GM23338 (cell line): Measurements from ENCODE around the gene ACP3. TPM values are rescaled to one million over a fixed set of nuclear protein-coding genes. Genes with fewer than 3 reads are reported as not detected.

Source experiments
- ATAC-seq: fragments of 200-7000 bp; cut with Tn5 transposase; 3 replicates; pipeline ENCODE4 v1.9.1; 2020
- DNase-seq: peaks from one replicate; pipeline ENCODE4 v3.0.0-alpha.2; 2015; ENCODE audit warnings: low spot score
- H2AFZ ChIP-seq: fragments of 200-600 bp; sonication (generic); 2 replicates; pipeline ENCODE4 v1.8.0; 2016; ENCODE audit warnings: antibody characterized with exemption, mild to moderate bottlenecking, moderate library complexity
- H3F3A ChIP-seq: fragments of 200-600 bp; sonication (generic); replicated peaks from 2 replicates; pipeline ENCODE4 v1.8.0; 2017; ENCODE audit warnings: antibody characterized with exemption, mixed run types, low read depth
- H3K27ac ChIP-seq: fragments of 200-600 bp; sonication (generic); 2 replicates; pipeline ENCODE4 v1.6.1; 2016; ENCODE audit warnings: low read depth
- H3K27me3 ChIP-seq: fragments of 200-600 bp; sonication (generic); 2 replicates; pipeline ENCODE4 v1.8.0; 2016; ENCODE audit warnings: mild to moderate bottlenecking, mixed run types, moderate library complexity; ENCODE audit not compliant: insufficient read depth
- H3K36me3 ChIP-seq: fragments of 200-600 bp; sonication (generic); 2 replicates; pipeline ENCODE4 v1.8.0; 2016; ENCODE audit warnings: mild to moderate bottlenecking; ENCODE audit not compliant: insufficient read depth
- H3K4me1 ChIP-seq: fragments of 200-600 bp; sonication (generic); 2 replicates; pipeline ENCODE4 v1.8.0; 2016; ENCODE audit warnings: mild to moderate bottlenecking, moderate library complexity; ENCODE audit not compliant: insufficient read depth
- H3K4me2 ChIP-seq: fragments of 200-600 bp; sonication (generic); 2 replicates; pipeline ENCODE4 v1.7.1; 2017; ENCODE audit warnings: mixed run types
- H3K4me3 ChIP-seq: fragments of 200-600 bp; sonication (generic); 2 replicates; pipeline ENCODE4 v1.6.1; 2016; ENCODE audit warnings: mixed run types
- H3K79me2 ChIP-seq: fragments of 200-600 bp; sonication (generic); replicated peaks from 2 replicates; pipeline ENCODE4 v1.8.0; 2017; ENCODE audit warnings: mild to moderate bottlenecking; ENCODE audit not compliant: insufficient read depth
- H3K9me2 ChIP-seq: fragments of 200-600 bp; sonication (generic); 2 replicates; pipeline ENCODE4 v1.8.0; 2017; ENCODE audit not compliant: insufficient read depth
- H4K20me1 ChIP-seq: fragments of 200-600 bp; sonication (generic); replicated peaks from 2 replicates; pipeline ENCODE4 v1.8.0; 2017; ENCODE audit warnings: mild to moderate bottlenecking; ENCODE audit not compliant: insufficient read depth
- H3K27ac Mint-ChIP-seq: 2 replicates; pipeline ENCODE4 v1.8.0; 2020; ENCODE audit warnings: inconsistent platforms, mild to moderate bottlenecking, moderate library complexity, mixed read lengths
- H3K27me3 Mint-ChIP-seq: 3 replicates; pipeline ENCODE4 v1.8.0; 2022; ENCODE audit warnings: low read depth, mild to moderate bottlenecking, moderate library complexity, mixed read lengths, inconsistent platforms; ENCODE audit not compliant: insufficient read depth, poor library complexity
- H3K36me3 Mint-ChIP-seq: 3 replicates; pipeline ENCODE4 v1.8.0; 2021; ENCODE audit warnings: low read depth, mild to moderate bottlenecking, inconsistent platforms, moderate library complexity, mixed read lengths
- H3K4me1 Mint-ChIP-seq: 3 replicates; pipeline ENCODE4 v1.8.0; 2020; ENCODE audit warnings: mild to moderate bottlenecking, inconsistent platforms, mixed read lengths
- H3K4me3 Mint-ChIP-seq: 3 replicates; pipeline ENCODE4 v1.8.0; 2021; ENCODE audit warnings: moderate library complexity, mild to moderate bottlenecking, inconsistent platforms, mixed read lengths
- H3K9me3 Mint-ChIP-seq: 3 replicates; pipeline ENCODE4 v1.8.0; 2020; ENCODE audit warnings: moderate library complexity, mild to moderate bottlenecking, inconsistent platforms, mixed read lengths
- CREB1 ChIP-seq: fragments of 250-450 bp; sonication (Bioruptor Pico); IDR thresholded peaks from 2 replicates; pipeline ENCODE4 v1.5.0; 2020; ENCODE audit warnings: low read depth, mild to moderate bottlenecking, moderate library complexity
- CTCF ChIP-seq, 2 experiments: fragments of 200-600 bp in 1 of 2; sonication (generic) in 1 of 2; conservative IDR thresholded peaks; 2 replicates each; pipeline versions ENCODE4 v1.5.1 to v1.6.1; 2016 to 2017; ENCODE audit warnings: antibody characterized with exemption in 2 of 2, low read depth in 2 of 2, mild to moderate bottlenecking in 2 of 2, moderate library complexity in 1 of 2
- ETS1 ChIP-seq: IDR thresholded peaks from 2 replicates; pipeline ENCODE4 v1.6.1; 2016; ENCODE audit warnings: antibody characterized with exemption
- EZH2 ChIP-seq: fragments of 200-600 bp; sonication (generic); IDR thresholded peaks from one replicate; pipeline ENCODE4 v1.8.0; 2017; ENCODE audit warnings: antibody characterized with exemption, mild to moderate bottlenecking, low read depth; ENCODE audit not compliant: unreplicated experiment
- EZH2phosphoT487 ChIP-seq: fragments of 200-600 bp; sonication (generic); IDR thresholded peaks from one replicate; pipeline ENCODE4 v1.8.1; 2018; ENCODE audit warnings: antibody characterized with exemption; ENCODE audit not compliant: unreplicated experiment
- JUNB ChIP-seq: IDR thresholded peaks from one replicate; pipeline ENCODE4 v1.6.1; 2016; ENCODE audit warnings: antibody characterized with exemption; ENCODE audit not compliant: unreplicated experiment
- NANOG ChIP-seq: IDR thresholded peaks from 2 replicates; pipeline ENCODE4 v1.6.1; 2016; ENCODE audit warnings: antibody characterized with exemption, borderline replicate concordance
- POLR2AphosphoS5 ChIP-seq: IDR thresholded peaks from 2 replicates; pipeline ENCODE4 v1.6.1; 2016; ENCODE audit warnings: antibody characterized with exemption, low read depth
- STAT1 ChIP-seq: IDR thresholded peaks from one replicate; pipeline ENCODE4 v1.6.1; 2016; ENCODE audit warnings: antibody characterized with exemption; ENCODE audit not compliant: unreplicated experiment
- ZNF114 ChIP-seq: fragments of 250-450 bp; sonication (Bioruptor Pico); IDR thresholded peaks from 2 replicates; pipeline ENCODE4 v1.5.0; 2020; ENCODE audit warnings: mild to moderate bottlenecking, moderate library complexity
- ZNF331 ChIP-seq: fragments of 250-450 bp; sonication (Bioruptor Pico); IDR thresholded peaks from 2 replicates; pipeline ENCODE4 v1.5.0; 2020; ENCODE audit warnings: low read depth, mild to moderate bottlenecking, moderate library complexity
- ZNF462 ChIP-seq: fragments of 250-450 bp; sonication (Bioruptor Pico); IDR thresholded peaks from 2 replicates; pipeline ENCODE4 v1.5.0; 2020; ENCODE audit warnings: mild to moderate bottlenecking, moderate library complexity
- polyA plus RNA-seq: library from polyadenylated mRNA; unstranded; fragments of >200 nt; fragmentation: Nextera tagmentation; extraction: Ambion mirVana; gene quantifications from 2 replicates; pipeline ENCODE4 v1.2.1, GENCODE V29; 2016
- total RNA-seq: library from RNA; depleted of rRNA; stranded (reverse); fragments of >200 nt; shearing (Covaris generic); gene quantifications from 2 replicates; pipeline ENCODE4 v1.2.3, GENCODE V29; 2014
- TF ChIP-seq, protein P1 (sequence below): IDR thresholded peaks from one replicate; pipeline ENCODE4 v1.6.1; 2018; ENCODE audit warnings: antibody characterized with exemption; ENCODE audit not compliant: unreplicated experiment

ACP3 gene
- total and polyA plus RNA-seq, 2 experiments from 2014 or later, result 1.1 to 3.5 TPM

DNA sequence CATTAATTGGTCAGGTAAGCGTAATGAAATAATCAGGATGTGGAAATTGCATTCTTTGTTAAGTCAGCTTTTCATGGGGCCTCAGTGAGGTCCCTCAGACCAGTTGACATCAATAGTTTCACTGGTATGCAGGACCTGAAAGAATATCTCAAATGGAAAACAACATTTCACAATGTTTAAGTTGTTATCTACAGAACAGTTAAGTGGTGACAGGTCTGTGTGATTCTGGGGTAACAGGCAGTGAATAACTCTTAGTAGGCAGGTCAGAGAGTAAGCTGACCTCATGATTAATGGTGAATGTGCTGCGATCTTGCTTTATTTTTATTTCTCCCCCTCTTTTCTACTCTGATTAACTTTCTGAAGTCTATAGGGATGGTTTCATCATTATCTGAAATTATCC is 28.9 kb upstream of the ACP3 start:
- no peak overlapping the region for H3K4me3 Mint-ChIP-seq
- Histone ChIP-seq H2AFZ (no peak overlapping the region), H3K9me2 (no peaks in the 10 kb centered on the region), H3K4me3 (no peak overlapping the region), H3K36me3 (no peaks in the 10 kb centered on the region), H3K79me2 (no peaks in the 10 kb centered on the region), H3K27me3 (no peaks in the 10 kb centered on the region), H3K4me2 (no peak overlapping the region), H3K27ac (no peak overlapping the region), H3F3A (peaks cover 7% of the 10 kb centered on the region; the same call in 1 of the 2 replicates), H3K4me1 (peaks cover 43% of the 10 kb centered on the region), H4K20me1 (no peaks in the 10 kb centered on the region)
- H3K27me3 Mint-ChIP-seq, result no peaks in the 10 kb centered on the region
- TF ChIP-seq NANOG (no peak), EZH2 (no peak), POLR2AphosphoS5 (no peak), STAT1 (no peak), CREB1 (CRISPR knock-in tag) (no peak), ZNF114 (CRISPR knock-in tag) (no peak), JUNB (no peak), ETS1 (no peak), EZH2phosphoT487 (no peak), ZNF462 (CRISPR knock-in tag) (no peak), ZNF331 (no peak), CTCF (conservative IDR thresholded peaks at IDR 0.05; ENCODE audit: low read depth in 2 of 2) (no peak)
- TF ChIP-seq, protein P1, sequence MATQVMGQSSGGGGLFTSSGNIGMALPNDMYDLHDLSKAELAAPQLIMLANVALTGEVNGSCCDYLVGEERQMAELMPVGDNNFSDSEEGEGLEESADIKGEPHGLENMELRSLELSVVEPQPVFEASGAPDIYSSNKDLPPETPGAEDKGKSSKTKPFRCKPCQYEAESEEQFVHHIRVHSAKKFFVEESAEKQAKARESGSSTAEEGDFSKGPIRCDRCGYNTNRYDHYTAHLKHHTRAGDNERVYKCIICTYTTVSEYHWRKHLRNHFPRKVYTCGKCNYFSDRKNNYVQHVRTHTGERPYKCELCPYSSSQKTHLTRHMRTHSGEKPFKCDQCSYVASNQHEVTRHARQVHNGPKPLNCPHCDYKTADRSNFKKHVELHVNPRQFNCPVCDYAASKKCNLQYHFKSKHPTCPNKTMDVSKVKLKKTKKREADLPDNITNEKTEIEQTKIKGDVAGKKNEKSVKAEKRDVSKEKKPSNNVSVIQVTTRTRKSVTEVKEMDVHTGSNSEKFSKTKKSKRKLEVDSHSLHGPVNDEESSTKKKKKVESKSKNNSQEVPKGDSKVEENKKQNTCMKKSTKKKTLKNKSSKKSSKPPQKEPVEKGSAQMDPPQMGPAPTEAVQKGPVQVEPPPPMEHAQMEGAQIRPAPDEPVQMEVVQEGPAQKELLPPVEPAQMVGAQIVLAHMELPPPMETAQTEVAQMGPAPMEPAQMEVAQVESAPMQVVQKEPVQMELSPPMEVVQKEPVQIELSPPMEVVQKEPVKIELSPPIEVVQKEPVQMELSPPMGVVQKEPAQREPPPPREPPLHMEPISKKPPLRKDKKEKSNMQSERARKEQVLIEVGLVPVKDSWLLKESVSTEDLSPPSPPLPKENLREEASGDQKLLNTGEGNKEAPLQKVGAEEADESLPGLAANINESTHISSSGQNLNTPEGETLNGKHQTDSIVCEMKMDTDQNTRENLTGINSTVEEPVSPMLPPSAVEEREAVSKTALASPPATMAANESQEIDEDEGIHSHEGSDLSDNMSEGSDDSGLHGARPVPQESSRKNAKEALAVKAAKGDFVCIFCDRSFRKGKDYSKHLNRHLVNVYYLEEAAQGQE, result no peak
- DNase-seq, result no peak
- H3K9me3 Mint-ChIP-seq, result peaks cover 8% of the 10 kb centered on the region; the same call in 2 of the 3 replicates
- ATAC-seq, result no peak
- no peaks in the 10 kb centered on the region for H3K36me3 Mint-ChIP-seq
- H3K4me1 Mint-ChIP-seq, result peaks cover 32% of the 10 kb centered on the region
- H3K27ac Mint-ChIP-seq, result no peak overlapping the region
